ENCODE data around the gene TRAF4.

TRAF4 gene

GRCh38 chr17:28703552-28704218 lies 40.1 kb upstream of the TRAF4 start:
- no peak for DNase-seq (ENCODE audit: low read depth)
- H3K4me3 ChIP-seq (ENCODE audit: low read depth, low read length): no peak overlapping the region
- TF ChIP-seq, protein P1, sequence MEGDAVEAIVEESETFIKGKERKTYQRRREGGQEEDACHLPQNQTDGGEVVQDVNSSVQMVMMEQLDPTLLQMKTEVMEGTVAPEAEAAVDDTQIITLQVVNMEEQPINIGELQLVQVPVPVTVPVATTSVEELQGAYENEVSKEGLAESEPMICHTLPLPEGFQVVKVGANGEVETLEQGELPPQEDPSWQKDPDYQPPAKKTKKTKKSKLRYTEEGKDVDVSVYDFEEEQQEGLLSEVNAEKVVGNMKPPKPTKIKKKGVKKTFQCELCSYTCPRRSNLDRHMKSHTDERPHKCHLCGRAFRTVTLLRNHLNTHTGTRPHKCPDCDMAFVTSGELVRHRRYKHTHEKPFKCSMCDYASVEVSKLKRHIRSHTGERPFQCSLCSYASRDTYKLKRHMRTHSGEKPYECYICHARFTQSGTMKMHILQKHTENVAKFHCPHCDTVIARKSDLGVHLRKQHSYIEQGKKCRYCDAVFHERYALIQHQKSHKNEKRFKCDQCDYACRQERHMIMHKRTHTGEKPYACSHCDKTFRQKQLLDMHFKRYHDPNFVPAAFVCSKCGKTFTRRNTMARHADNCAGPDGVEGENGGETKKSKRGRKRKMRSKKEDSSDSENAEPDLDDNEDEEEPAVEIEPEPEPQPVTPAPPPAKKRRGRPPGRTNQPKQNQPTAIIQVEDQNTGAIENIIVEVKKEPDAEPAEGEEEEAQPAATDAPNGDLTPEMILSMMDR (conservative IDR thresholded peaks at IDR 0.05; ENCODE audit: low read depth, low read length): no peak

- no peak overlapping the region for H3K4me3 ChIP-seq (ENCODE audit: low read depth, low read length)
- no peak for DNase-seq (ENCODE audit: low read depth)
- TF ChIP-seq, protein P1 (conservative IDR thresholded peaks at IDR 0.05; ENCODE audit: low read depth, low read length): no peak
These were observed 39.5 kb upstream of the TRAF4 start for GRCh38 chr17:28704219-28704858.

DNA sequence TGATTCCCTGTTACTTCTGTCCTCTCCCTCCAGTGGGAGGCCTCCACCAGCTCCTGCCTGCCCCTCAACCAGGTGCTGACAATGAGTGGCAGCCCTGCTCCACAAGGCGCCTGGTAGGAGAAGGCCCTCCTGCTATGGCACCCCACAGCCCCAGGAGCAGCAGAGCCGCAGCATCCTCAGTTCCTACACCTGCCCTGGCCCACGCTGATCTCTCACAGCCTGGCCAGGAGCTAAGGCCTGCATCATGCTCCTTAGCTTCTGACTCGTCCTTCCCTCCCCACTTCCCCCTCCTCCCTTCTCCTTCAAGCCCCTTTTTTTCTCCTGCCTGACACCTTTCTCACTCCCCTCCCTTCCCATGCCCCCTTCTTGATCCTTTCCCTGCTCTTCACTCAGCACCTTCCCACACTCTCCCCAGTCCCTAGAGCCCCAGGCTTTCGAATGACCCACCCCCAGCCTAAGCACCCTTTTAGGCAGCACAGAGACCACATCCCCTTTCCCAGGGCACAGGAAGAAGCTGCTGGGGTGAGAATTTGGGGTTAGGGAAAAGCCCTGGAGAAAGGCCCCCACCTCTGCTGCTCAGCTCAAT lies 38.6 kb upstream of the TRAF4 start:
- no peak overlapping the region for H3K4me3 ChIP-seq (ENCODE audit: low read depth, low read length)
- TF ChIP-seq, protein P1 (conservative IDR thresholded peaks at IDR 0.05; ENCODE audit: low read depth, low read length): no peak
- DNase-seq (ENCODE audit: low read depth): no peak

DNA sequence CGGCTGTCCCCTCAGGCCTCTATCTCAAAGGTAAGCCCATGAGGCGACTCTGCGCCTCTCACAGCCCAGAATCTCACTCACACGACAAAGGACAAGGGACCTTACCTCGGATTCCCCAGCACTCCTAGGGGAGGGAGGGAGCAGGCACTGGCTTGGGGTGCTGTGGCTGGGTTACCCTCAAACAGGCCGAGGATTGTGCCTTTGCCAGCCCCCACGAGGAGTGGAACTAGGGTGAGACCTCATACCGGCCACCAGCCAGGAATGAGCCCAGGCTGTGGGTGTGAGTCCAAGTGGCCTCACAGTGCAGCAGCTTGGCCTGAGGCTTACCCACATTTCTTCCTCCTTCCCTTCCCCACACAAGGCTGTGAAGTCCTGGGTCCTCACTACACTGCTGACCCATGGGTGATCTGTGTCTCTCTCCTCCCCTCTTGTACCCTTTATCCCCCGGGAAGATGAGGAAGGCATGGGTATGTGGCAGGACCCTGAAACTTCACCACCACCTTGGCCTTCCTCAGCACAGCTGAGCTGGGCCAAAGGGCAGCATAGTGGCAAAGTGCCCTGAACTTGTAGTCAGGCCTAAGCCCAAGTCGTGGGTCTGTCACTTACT lies 38.0 kb upstream of the TRAF4 start:
- TF ChIP-seq, protein P1 (conservative IDR thresholded peaks at IDR 0.05; ENCODE audit: low read depth, low read length): no peak
- no peak for DNase-seq (ENCODE audit: low read depth)
- H3K4me3 ChIP-seq (ENCODE audit: low read depth, low read length): no peak overlapping the region

- no peak for DNase-seq (ENCODE audit: low read depth)
- H3K4me3 ChIP-seq (ENCODE audit: low read depth, low read length): no peak overlapping the region
- TF ChIP-seq, protein P1 (conservative IDR thresholded peaks at IDR 0.05; ENCODE audit: low read depth, low read length): no peak
These were observed 37.1 kb upstream of the TRAF4 start for GRCh38 chr17:28706471-28707338.

DNA sequence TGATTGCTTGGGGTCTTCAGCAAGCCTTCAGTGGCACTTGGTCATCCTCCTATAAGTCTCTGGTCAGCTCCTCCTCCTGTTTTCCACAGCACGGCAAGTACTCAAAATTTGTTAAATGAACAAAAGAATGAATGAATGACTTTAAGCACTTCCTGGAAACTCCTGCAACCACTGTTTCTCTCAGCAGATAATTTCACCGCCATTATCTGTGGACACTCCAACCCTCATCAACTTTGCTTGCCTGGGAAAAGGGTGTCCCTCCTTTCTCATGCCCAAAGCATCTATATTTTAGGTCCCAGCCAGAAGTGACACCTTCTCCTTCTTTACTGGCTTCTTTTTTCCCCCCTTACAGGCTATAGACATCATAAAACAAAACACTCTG lies 36.5 kb upstream of the TRAF4 start:
- DNase-seq (ENCODE audit: low read depth): no peak
- TF ChIP-seq, protein P1 (conservative IDR thresholded peaks at IDR 0.05; ENCODE audit: low read depth, low read length): no peak

More for the DNA sequence above, 36.5 kb upstream of the TRAF4 start:
- H3K4me3 ChIP-seq (ENCODE audit: low read depth, low read length): no peak overlapping the region
